ENCODE measurements around the gene ERCC2.

GRCh38 chr19:45349126-45349415 lies 21.3 kb downstream of the ERCC2 start:
- TF ChIP-seq CTCF (IDR thresholded peaks at IDR 0.05; ENCODE audit: low read depth, low read length, poor library complexity, severe bottlenecking) (no peak), EZH2phosphoT487 (IDR thresholded peaks at IDR 0.05; ENCODE audit: borderline replicate concordance, low read length) (no peak)

Measured in DOHH2 (cell line).